Natural killer cell (primary cell): ENCODE results near the gene ABCD4. TPM values are rescaled to one million over a fixed set of nuclear protein-coding genes. Genes with fewer than 3 reads are reported as not detected.

ENCODE experiments used
- ATAC-seq, 3 donors: fragments of 150-1000 bp in 2 of 3; fragments of 200-7000 bp in 1 of 3; cut with Tn5 transposase; 1 replicate in 1 of 3; 2 replicates in 2 of 3; pipeline ENCODE4 v1.10.0; 2021; ENCODE audit warnings: mild to moderate bottlenecking in 2 of 3, moderate library complexity in 2 of 3
- DNase-seq, 2 donors: peaks; one replicate each; pipeline versions ENCODE4 v3.0.0 to v3.0.0-alpha.2; 2013 to 2021; ENCODE audit warnings: mixed read lengths in 1 of 2
- H3K27ac ChIP-seq: one replicate; pipeline ENCODE4 v1.5.1; 2013; ENCODE audit warnings: mild to moderate bottlenecking, low read length
- H3K27me3 ChIP-seq: one replicate; pipeline ENCODE4 v1.6.1; 2013; ENCODE audit warnings: low read length; ENCODE audit not compliant: control insufficient read depth, insufficient read depth
- H3K36me3 ChIP-seq: one replicate; pipeline ENCODE4 v1.6.1; 2013; ENCODE audit warnings: low read length; ENCODE audit not compliant: control insufficient read depth, insufficient read depth
- H3K4me1 ChIP-seq: one replicate; pipeline ENCODE4 v1.6.1; 2013; ENCODE audit warnings: low read length; ENCODE audit not compliant: control insufficient read depth, insufficient read depth
- H3K4me3 ChIP-seq: one replicate; pipeline ENCODE4 v1.5.1; 2013; ENCODE audit warnings: low read length
- H3K9me3 ChIP-seq: one replicate; pipeline ENCODE4 v1.6.1; 2013; ENCODE audit warnings: low read length; ENCODE audit not compliant: control insufficient read depth, insufficient read depth
- H3K27ac Mint-ChIP-seq, 2 donors: one replicate each; pipeline ENCODE4 v1.8.0; 2022; ENCODE audit warnings: mild to moderate bottlenecking in 2 of 2, mixed read lengths in 2 of 2, moderate library complexity in 1 of 2
- H3K27me3 Mint-ChIP-seq, 2 donors: one replicate each; pipeline ENCODE4 v1.8.0; 2022; ENCODE audit warnings: low read depth in 2 of 2, mixed read lengths in 2 of 2
- H3K36me3 Mint-ChIP-seq: one replicate; pipeline ENCODE4 v1.8.0; 2022; ENCODE audit warnings: mixed read lengths
- H3K4me1 Mint-ChIP-seq, 2 donors: one replicate each; pipeline ENCODE4 v1.8.0; 2022; ENCODE audit warnings: mixed read lengths in 2 of 2
- H3K4me3 Mint-ChIP-seq: one replicate; pipeline ENCODE4 v1.8.0; 2022; ENCODE audit warnings: mild to moderate bottlenecking, moderate library complexity, mixed read lengths
- H3K9me3 Mint-ChIP-seq, 2 donors: one replicate each; pipeline ENCODE4 v1.8.0; 2022; ENCODE audit warnings: mixed read lengths in 2 of 2
- WGBS: methylation state at CpG from one replicate; pipeline ENCODE4 v1.1.7; 2013; ENCODE audit warnings: missing lambda C conversion rate; ENCODE audit not compliant: insufficient coverage; 5-methylcytosine and 5-hydroxymethylcytosine counted together
- intact Hi-C: fragments of 100-400 bp; cut with micrococcal nuclease; formaldehyde crosslinking; loops from one replicate; pipeline ENCODE4 v1.14.2; 2022
- total RNA-seq, 4 donors: library from RNA; stranded (reverse); fragments of 120-200 nt in 1 of 4; gene quantifications; one replicate each; pipeline versions ENCODE4 v1.2.3 to v1.2.4, GENCODE V29; 2013 to 2022
- TF ChIP-seq, protein P1 (sequence below): fragments of 200-600 bp; IDR thresholded peaks from one replicate; pipeline ENCODE4 v1.8.0; 2022; ENCODE audit warnings: antibody characterized with exemption

The ABCD4 gene
- total RNA-seq, 3 donors from 2014 or later (not counting 1 experiment from before 2014, with no cell fraction given), result 78.3 to 99.6 (median 92.8) TPM

DNA sequence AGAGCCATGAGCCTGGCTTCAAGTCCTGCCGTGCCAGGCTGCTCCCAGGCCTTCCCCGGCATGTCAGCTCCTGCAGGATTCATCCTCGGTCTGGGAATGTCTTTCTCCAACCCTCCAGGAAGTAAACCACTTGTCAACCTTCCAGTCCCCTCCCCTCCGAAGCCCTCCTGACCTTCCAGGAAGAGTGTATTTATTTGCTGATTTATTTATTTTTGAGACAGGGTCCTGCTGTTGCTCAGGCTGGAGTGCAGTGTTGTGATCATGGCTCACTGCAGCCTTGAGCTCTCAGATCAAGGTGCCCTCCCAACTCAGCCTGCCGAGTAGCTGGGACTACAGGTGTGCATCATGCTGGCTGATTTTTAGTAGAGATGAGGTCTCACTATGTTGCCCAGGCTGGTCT is 38.8 kb downstream of the ABCD4 start:
- H3K4me3 ChIP-seq, result no peak overlapping the region
- no peak overlapping the region for H3K27ac ChIP-seq
- H3K27me3 Mint-ChIP-seq, result peaks cover 0 to 12% of the 10 kb centered on the region in 2 donors
- no peaks in the 10 kb centered on the region for H3K27me3 ChIP-seq
- H3K4me1 Mint-ChIP-seq, result no peaks in the 10 kb centered on the region
- H3K9me3 ChIP-seq, result no peaks in the 10 kb centered on the region
- TF ChIP-seq, protein P1, sequence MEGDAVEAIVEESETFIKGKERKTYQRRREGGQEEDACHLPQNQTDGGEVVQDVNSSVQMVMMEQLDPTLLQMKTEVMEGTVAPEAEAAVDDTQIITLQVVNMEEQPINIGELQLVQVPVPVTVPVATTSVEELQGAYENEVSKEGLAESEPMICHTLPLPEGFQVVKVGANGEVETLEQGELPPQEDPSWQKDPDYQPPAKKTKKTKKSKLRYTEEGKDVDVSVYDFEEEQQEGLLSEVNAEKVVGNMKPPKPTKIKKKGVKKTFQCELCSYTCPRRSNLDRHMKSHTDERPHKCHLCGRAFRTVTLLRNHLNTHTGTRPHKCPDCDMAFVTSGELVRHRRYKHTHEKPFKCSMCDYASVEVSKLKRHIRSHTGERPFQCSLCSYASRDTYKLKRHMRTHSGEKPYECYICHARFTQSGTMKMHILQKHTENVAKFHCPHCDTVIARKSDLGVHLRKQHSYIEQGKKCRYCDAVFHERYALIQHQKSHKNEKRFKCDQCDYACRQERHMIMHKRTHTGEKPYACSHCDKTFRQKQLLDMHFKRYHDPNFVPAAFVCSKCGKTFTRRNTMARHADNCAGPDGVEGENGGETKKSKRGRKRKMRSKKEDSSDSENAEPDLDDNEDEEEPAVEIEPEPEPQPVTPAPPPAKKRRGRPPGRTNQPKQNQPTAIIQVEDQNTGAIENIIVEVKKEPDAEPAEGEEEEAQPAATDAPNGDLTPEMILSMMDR, result no peak
- H3K36me3 Mint-ChIP-seq, result no peaks in the 10 kb centered on the region
- no peaks in the 10 kb centered on the region for H3K4me1 ChIP-seq
- no peak for ATAC-seq
- H3K9me3 Mint-ChIP-seq, result no peaks in the 10 kb centered on the region
- DNase-seq, result no peak
- WGBS, result 92% methylated on average over 4 of the region's 5 CpGs
- no peak overlapping the region for H3K27ac Mint-ChIP-seq
- intact Hi-C loops, result no loop called here
- H3K36me3 ChIP-seq, result no peaks in the 10 kb centered on the region
- H3K4me3 Mint-ChIP-seq, result no peak overlapping the region

DNA sequence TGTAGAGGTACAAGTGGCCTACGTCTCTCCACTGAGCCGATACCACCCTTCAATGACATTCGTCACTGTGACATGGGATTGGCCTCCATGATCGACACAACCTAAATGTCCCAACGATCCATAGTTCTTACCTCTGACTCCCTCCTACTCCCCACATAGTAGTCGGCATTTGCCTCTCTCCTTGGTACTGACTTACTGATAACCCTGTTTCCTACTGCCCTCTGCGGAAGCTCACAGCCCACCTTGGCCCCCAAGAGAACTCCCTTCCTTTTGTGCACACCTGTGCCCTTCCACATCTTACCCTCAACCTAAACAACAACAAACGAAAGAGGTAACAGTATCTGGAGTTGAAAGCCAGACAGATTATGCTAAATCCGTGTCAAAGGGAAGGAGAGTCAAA is 39.6 kb downstream of the ABCD4 start:
- TF ChIP-seq, protein P1, result no peak
- ATAC-seq (no peak), DNase-seq (no peak)
- no peak overlapping the region for H3K27ac ChIP-seq
- H3K27me3 Mint-ChIP-seq, result peaks cover 0 to 5% of the 10 kb centered on the region in 2 donors
- peaks cover 4% of the 10 kb centered on the region for H3K4me1 ChIP-seq
- H3K9me3 ChIP-seq, result no peaks in the 10 kb centered on the region
- H3K4me3 ChIP-seq, result no peak overlapping the region
- WGBS, result 88% methylated on average over 9 of the region's 9 CpGs
- H3K36me3 ChIP-seq, result no peaks in the 10 kb centered on the region
- no peak overlapping the region for H3K4me3 Mint-ChIP-seq
- H3K27ac Mint-ChIP-seq, result no peak overlapping the region
- intact Hi-C loops, result no loop called here
- H3K36me3 Mint-ChIP-seq, result no peaks in the 10 kb centered on the region
- H3K9me3 Mint-ChIP-seq, result no peaks in the 10 kb centered on the region
- H3K27me3 ChIP-seq, result peaks cover 4% of the 10 kb centered on the region
- H3K4me1 Mint-ChIP-seq, result no peaks in the 10 kb centered on the region

DNA sequence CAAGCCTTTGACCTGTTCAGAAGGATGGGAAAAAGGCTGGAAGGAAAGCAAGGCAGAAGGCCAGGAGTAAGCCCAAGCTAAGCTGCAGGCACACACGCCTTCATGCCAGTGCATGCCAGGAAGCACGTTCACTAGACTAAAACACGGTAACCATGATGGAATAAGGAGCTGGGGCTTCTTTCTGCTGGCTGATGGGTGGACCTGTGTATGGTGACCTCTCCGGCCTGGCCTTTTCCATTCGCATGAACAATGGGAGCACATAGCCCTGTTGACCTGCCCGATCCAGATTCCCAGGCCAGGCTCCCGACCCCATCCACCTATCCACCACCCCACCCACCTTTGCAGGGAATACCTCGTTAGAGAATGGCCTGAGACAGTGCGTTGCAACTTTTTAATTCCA is 40.7 kb downstream of the ABCD4 start:
- H3K36me3 Mint-ChIP-seq, result no peaks in the 10 kb centered on the region
- H3K27ac Mint-ChIP-seq, result no peak overlapping the region
- TF ChIP-seq, protein P1, result no peak
- no peak for ATAC-seq
- Histone ChIP-seq H3K4me1 (peaks cover 13% of the 10 kb centered on the region), H3K27me3 (peaks cover 7% of the 10 kb centered on the region), H3K9me3 (no peaks in the 10 kb centered on the region), H3K4me3 (no peak overlapping the region), H3K36me3 (no peaks in the 10 kb centered on the region), H3K27ac (no peak overlapping the region)
- peaks cover 0 to 2% of the 10 kb centered on the region in 2 donors for H3K4me1 Mint-ChIP-seq
- intact Hi-C loops, result no loop called here
- H3K9me3 Mint-ChIP-seq, result no peaks in the 10 kb centered on the region
- DNase-seq, result no peak
- H3K4me3 Mint-ChIP-seq, result no peak overlapping the region
- WGBS, result 92% methylated on average over 9 of the region's 9 CpGs
- no peaks in the 10 kb centered on the region for H3K27me3 Mint-ChIP-seq

DNA sequence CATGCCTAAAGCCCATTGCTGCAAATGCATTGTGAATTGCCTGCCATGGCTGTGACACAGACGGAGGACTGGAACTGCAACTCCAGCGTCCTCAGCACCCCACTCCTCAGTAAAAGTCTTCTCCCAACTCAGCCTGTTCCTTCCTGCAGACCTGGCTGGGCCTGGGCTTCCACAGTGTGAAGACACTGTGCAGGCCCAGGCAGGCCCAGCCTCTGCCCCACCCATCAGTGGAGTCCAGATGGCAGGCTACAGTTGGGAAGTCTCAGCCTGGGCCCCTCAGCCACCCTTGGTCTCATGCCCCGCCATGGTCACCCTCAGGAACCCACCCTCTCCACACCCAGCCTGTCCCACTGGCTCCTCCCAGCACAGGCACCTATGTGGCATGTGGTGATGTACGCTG is 41.4 kb downstream of the ABCD4 start:
- no peak for ATAC-seq
- WGBS, result 76% methylated on average over 4 of the region's 4 CpGs
- Mint-ChIP-seq H3K27ac (no peak overlapping the region), H3K4me1 (peaks cover 0 to 6% of the 10 kb centered on the region in 2 donors), H3K9me3 (no peaks in the 10 kb centered on the region), H3K4me3 (no peak overlapping the region), H3K27me3 (no peaks in the 10 kb centered on the region), H3K36me3 (no peaks in the 10 kb centered on the region)
- Histone ChIP-seq H3K27me3 (peaks cover 7% of the 10 kb centered on the region), H3K27ac (no peak overlapping the region), H3K4me3 (no peak overlapping the region), H3K36me3 (no peaks in the 10 kb centered on the region), H3K4me1 (peaks cover 16% of the 10 kb centered on the region), H3K9me3 (no peaks in the 10 kb centered on the region)
- TF ChIP-seq, protein P1, result no peak
- no peak for DNase-seq
- intact Hi-C loops, result no loop called here
